Activated CD4-positive, alpha-beta T cell treated with anti-CD3 and anti-CD28 coated beads, Interleukin-2, amount 50 U/mL, for 1 hour (primary cell): ENCODE results near the gene DKK3.

Experiments
- DNase-seq: peaks from one replicate; pipeline ENCODE4 v3.0.0-alpha.2; 2020

The DKK3 gene

DNA sequence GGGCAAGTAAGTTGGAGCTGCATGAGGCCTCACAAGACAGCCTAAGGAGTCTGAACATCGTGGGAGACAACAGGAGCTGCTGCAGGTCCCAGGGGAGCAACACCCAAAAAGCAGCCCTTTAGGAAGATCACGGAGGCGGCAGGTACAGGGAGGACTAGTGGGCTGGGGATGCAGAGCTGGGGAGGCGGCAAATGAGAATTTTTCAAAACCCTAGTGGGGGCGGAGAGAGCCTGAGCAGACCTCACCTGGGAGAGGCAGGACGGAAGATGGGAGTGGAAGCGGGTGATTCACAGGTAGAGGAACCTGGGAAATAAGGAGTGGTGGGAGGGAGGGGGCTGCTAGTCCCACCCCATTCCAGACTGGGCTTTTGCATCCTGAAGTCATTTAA lies 42.1 kb downstream of the DKK3 start:
- no peak for DNase-seq

DNA sequence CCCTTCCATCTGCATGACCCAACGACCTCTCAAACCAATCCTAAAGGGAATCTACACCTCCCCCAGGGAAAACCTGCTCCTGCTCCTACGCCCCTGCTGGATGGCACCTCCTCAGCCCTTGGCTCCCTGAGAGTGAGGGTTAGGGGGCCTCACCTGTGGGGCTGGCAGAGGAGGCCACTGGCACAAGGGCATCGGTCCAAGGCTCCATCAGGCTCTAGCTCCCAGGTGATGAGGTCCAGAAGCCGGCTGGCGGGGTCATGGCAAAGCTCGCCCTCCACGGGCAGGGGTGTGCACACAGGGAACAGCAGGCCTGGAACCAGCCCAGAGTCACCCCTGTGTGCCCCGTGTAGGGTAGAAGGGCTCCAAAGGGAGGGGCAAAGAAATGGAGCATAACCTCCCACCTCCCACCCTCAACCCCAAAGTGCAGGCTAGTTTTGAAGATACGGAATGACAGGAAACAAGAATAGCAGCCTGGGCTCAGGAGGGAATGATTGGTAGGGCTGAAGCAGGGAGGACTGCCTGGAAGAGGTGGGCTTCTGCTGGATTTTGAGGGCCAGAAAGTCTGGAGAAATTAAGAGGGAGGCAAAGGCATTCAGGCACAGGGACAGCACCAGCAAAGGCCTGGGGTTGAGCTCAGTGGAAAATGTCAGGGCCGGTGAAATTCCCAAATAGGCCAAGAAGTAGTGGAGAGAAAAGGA lies 42.6 kb downstream of the DKK3 start:
- no peak for DNase-seq

DNA sequence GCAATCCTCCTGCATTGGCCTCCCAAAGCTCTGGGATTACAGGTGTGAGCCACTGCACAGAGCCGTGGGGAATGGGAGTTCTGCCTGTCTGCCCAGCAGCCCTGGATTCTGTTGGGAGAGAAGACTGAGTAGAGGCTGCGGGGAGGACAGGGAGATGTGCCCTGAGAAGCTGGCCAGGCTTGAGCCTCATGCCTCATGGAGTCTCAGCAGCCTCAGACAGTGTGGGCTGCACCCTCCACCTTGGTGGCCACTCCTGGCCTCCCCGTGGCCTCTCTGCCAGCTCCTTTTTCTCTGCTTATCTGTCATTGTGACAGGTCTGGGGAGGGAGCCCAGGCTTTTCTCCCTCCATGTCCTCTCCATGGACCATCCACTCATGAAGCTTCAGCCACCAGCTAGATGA lies 43.2 kb downstream of the DKK3 start:
- DNase-seq: no peak

DNA sequence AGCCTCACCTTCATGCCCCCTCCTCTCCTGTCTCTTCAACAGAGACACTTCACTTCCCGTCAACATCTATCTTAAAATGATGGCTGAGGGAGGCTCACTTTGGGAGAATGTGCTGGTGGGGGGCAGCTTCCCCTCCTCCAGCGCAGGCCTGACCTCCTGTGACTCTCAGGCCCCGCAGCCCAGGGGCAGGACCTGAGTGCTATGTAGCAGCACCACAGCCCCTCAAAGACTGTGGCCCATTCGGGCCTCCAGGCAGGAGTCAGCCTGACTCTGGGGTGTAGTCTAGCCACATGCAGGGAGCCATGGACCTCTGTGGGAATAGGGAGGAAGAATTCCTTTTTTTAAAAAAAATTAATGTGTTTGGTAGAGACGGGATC lies 43.7 kb downstream of the DKK3 start:
- no peak for DNase-seq

DNA sequence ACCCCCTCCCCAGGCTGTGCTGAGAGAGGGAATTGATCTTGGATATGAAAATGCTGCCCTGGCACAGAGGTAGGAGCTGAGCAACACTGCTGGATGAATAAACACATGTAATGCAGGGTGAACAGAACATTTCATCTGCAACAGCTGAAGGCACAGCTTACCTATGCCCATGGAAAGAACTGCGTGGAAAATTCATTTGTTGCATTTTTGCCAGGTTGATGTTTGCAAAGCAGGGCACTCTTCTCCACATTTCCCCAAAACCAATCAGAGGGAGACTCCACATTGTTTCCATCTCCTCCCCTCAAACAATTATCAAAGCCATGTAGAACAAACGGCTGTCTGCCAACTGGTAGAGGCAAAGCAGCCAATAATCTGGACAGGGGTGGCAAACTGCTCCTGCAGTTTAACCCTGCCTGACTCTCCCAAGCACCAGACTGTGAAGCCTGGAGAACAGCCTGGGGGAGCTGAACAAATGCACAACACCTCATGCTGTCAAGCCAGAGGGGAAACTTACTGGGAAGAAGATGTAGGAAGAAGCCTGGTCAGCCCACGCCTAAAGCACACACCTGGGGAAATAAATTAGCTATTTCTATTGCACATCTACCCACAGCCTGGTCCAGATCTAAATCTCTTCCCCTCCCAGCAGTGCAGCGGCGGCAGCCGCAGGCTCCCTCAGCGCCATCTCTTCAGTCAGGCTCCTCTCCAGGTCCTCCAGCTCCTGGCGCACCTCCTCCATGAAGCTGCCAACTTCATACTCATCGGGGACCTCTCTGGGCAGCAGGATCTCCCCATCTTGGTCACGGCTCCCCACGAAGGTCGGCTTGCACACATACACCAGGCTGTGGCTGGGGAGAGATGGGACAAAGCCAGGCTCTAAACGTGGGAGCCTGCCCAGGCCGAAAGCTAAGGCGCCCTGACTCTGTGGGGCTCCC lies 44.3 kb downstream of the DKK3 start:
- no peak for DNase-seq

DNA sequence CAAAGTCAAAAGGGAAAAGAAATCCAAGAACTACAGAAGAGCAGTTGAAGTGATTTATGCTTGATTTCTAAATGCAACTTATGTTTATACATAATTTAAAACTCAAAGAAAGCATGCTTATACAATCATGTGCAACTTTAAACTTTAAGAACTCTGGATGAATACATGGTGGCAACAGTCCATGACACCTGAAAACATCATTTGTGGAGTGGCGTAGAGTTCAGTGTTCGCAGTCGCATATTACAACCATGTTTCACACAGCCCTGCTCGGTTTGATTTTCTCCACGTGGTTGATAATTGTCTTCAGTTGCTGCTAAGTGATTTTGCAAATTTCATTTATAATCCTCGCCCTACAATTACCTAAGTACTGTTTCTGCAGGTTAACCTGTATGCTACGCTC lies 45.4 kb downstream of the DKK3 start:
- no peak for DNase-seq

DNA sequence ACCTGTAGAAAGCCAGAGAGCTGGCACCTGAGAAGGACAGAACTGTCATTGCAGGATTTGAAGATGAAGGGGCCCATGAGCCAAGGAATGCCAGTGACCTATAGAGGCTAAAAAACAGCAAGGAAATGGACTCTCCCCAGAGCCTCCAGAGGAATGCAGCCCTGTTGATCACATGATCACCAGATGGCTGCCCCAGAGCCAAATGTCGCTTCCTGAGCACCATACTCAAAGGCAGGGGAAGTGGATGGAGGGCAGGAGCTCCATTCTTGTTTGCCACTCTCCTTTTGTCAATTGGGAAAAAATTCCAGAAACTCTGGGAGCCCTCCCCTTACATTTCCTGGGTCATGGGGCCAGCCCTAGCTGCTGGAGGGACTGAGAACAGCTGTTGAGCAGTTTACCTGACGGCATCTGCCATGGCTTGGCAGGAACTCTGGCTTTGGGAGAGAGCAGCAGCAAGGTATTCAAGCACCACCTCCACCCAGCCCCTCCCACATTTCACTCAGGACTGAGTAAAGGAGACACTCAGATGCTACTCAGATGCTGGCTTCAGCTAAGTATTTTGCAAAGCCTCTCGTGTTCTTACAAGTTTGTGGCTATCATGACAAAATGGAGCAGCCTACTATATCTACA lies 46.9 kb downstream of the DKK3 start:
- DNase-seq: no peak

DNA sequence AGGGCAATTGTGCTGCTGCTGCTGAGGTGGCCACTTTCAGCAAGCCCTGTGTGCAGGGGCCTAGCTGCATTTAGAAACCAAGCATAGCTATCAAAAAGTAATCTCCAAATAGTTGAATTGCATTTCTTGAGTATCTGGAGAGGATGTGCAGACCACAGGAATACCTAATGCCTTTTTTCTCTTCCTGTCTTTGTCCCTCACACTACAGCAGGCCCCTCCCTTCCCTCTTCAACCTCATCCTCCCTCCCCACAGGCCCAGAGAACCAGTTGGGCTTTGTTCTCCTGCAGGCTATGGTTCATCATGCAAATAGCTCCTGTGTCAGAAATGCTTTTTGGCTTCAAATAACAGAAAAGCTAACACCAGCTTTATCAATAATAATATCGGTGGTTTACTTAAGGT lies 47.7 kb downstream of the DKK3 start:
- DNase-seq: no peak

DNA sequence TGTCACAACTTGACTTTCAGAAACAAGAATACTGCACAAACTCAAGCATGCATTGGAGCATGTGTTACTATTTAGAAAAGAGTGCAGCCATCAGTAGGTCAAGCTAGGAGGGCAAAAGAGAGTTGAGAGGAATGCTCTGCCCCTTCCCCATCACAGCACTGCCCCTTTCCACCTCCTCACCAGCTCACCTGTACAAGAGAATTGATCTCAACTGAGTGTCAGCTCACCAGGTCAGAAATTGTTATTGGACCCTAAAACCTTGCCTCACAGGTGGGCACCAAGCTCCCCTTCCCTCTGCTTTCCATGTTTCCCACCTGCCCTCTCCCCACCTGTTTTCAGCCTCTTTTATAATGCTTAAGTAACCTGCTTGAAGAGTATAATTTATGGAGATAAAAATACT lies 48.8 kb downstream of the DKK3 start:
- DNase-seq: no peak

DNA sequence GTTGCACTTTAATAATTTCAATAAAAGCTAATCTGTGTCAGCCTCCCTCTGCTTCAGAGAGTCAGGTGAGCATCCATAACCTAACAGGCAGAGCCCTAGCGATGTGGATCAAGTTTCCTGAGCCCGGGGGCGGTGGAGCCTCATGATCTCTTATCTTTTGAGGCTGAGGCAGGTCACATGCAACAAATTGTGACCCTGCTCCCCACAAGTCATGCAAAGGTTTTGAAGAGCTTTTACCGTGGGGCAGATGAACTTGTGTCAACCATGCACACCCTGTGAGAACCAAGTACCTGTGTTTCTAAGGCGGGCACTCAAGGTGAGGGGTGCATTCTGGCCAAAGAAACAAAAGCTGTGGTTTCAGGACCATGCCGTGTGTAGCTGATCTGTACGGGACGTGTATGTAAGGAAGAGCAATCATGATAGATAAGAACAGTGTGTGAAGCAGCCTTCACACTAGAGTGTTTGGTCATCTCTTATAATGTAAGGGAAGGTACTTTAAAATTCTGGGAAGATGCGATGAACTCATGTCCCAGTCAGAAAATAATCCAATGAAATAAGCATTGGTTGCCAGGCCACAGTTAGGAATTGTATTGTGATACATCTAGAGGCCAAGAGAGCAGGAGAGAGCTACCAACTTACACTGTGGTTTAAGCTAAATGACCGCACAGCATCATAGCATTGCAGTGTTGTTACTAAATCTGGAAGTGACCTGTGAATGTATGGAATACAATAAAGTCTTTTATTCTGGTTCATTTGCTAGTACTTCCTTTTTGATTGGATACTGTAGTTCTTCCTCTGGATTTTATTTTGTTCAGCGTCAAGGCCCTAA lies 49.8 kb downstream of the DKK3 start:
- DNase-seq: no peak

DNA sequence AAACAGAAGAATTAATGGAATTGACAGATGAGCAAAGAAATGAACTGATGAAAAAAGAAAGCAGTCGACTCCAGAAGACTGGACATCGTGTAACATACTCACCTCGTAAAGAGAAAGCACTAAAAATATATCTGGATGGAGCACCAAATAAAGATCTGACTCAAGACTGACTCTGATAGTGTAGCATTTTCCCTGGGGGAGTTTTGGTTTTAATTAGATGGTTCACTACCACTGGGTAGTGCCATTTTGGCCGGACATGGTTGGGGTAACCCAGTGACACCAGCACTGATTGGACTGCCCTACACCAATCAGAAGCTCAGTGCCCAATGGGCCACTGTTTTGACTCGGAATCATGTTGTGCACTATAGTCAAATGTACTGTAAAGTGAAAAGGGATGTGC lies 52.4 kb downstream of the DKK3 start:
- no peak for DNase-seq

DNA sequence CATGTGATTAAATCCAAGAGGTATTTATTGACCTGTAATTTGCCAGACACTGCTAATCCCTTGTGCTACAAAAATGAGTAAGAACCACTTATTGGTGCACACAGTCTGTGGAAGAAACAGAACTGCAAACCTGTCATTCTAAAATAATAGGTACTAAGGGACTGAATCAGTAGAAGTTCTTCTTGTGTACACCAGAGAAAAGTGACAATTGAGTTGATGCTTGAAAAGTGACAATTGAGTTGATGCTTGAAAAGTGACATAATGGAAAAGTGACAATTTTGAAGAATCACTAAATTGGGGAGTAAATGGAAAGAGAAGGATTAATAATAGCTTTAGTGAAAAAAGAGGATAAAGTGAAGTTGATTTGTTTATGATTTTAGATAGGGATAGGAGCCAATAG lies 56.4 kb downstream of the DKK3 start:
- DNase-seq: no peak

DNA sequence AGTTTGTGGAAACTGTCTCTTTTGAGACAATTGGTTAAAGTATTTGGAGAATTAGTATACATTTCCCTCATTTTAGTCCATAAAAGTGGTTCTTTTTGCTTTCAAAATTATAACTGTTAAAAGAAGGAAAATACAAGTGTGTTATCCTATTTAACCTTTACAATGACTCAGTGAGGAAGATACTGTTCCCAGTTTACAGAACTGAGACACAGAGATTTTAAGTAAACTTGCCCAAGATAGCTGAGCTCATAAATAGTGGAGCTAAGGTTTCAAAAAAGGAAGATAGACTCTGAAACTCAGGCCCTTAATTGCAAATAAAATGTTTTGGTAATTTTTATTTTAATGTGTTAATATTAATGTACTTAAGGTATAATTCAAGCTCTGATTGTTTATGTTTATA lies 58.9 kb downstream of the DKK3 start:
- no peak for DNase-seq

DNA sequence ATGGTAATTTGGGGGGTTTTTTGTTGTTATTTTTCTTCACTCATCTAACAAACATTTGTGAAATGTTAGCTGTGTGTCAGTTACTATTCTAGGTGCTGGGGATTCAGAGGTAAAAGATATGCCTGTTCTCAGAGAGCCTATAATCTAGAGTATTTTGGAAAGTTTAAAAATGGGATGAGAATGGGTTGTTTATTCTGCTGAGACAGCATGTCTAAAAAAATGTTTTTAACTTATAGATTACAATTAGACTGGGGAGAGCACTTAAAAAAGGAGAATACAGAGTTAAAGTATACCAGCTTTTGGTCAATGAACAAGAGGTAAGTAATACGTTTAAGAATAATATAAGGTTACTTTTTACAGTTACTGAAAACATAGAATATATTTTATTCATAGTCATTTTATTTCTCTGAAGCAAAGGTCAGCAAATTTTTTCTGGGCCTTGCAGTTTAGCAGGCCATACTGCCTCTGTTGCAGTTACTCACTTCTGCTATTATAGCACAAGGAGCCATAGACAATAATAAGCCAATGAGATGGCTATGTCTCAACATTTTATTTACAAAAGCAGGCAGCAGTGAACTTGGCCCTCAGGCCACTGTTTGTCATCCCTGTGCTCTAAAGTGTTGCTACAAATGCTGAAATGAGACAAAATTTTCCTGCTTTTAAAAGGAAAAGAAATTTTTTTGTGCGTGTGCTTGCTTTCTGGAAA lies 60.0 kb downstream of the DKK3 start:
- DNase-seq: no peak

DNA sequence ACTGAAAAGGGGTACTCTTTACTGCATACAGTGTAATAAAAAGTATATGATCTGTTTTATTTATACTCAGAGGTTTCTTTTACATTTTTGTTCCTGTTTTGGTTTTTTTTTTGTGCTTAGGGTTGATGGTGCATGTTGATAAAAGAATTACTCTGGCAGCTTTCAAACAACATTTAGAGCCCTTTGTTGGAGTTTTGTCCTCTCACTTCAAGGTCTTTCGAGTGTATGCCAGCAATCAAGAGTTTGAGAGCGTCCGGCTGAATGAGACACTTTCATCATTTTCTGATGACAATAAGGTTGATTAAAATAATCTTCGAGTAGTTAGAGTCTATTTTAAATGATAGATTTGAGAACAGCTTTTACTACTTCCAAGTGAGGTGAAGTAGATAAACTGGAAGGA lies 60.6 kb downstream of the DKK3 start:
- DNase-seq: no peak

DNA sequence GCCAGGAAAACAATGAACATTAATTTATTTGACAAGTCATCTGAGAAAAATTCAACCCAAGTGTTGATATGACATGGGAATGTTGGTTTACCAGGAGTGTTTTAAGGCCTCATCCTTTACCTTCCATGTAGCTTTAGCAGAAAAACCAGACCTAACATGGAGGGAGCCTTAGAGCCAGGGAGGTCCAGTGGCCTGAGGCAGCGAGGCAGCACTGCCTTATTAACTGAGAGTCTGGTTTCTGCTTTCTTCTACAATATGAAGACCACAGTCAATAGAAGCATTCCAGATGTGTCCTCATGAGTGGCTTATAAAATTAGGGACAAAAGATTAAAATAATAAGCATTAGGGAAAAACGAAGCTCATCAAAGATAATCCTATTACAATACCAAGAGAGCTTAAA lies 61.5 kb downstream of the DKK3 start:
- no peak for DNase-seq

DNA sequence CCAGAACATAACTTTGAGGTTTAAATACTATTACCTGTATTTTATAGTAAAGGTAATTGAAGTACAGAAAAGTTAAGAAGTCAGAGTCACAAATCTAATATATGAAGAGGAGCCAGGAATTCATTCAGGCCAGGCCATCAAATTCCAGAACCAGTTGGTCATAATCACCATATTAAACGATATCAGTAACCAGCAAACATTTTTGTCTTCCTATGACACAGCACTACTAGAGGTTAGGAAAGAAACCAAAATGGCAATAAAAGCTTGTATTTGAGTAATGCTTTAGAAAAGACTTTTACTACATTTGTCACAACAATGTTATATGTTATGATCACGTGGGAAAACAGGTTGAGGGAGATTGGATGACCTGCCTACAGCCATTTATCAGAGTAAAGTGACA lies 62.2 kb downstream of the DKK3 start:
- DNase-seq: no peak

DNA sequence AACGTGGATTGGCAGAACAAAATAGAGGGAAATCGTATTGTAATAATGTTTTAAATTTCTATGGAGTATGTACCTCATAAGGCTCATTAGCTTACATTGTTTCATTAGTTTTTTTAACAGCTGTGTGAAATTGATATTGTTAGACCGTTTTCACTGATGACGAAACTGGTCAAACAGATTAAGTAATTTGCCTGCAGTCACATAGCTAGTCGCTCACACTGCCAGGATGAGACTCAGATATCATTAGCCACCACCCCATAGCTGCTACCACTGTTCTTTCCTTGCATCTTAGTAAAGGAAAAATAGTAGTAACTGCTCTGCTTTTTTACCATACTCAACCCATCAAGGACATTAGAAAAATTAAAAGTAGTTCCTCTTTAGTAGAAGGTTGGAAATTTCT lies 64.0 kb downstream of the DKK3 start:
- no peak for DNase-seq

DNA sequence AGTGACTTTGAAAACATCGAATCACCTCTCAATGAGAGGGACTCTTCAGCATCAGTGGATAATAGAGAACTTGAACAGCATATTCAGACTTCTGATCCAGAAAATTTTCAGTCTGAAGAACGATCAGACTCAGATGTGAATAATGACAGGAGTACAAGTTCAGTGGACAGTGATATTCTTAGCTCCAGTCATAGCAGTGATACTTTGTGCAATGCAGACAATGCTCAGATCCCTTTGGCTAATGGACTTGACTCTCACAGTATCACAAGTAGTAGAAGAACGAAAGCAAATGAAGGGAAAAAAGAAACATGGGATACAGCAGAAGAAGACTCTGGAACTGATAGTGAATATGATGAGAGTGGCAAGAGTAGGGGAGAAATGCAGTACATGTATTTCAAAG lies 65.8 kb downstream of the DKK3 start:
- DNase-seq: no peak

DNA sequence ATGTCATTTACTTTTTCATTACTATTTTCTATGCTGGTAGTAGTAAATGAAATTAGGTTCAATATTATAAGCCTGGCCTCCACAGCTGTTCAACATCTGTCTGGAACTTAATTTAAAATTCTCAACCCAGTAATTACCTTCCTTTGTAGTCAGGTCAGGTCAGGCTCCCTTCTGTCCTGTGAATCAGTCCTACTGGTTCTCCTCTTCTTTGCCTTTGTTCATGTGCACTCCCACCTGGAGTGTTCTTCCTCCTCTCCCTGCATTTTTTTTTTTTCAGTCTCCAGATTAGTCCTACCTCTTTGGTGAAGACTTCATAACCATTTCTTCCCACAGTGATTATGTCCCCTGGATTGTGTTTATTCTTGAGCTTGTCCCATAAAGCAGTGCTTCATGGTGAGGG lies 67.9 kb downstream of the DKK3 start:
- no peak for DNase-seq

DNA sequence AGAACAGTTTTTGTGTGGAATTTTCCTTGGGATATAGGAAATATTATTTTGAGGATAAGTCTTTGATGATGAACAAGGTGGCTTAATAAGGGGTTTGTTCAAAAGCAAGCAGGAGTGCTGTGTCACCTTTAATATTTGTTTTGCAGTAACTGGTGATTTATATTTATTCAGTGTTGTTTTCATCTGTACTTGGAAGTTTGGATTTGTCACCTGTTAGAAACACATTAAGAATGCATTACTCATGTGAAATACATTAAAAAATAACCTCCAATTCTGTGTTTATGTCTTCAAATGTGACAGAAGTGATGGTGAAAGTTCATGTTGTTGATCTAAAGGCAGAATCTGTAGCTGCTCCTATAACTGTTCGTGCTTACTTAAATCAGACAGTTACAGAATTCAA lies 70.5 kb downstream of the DKK3 start:
- no peak for DNase-seq

DNA sequence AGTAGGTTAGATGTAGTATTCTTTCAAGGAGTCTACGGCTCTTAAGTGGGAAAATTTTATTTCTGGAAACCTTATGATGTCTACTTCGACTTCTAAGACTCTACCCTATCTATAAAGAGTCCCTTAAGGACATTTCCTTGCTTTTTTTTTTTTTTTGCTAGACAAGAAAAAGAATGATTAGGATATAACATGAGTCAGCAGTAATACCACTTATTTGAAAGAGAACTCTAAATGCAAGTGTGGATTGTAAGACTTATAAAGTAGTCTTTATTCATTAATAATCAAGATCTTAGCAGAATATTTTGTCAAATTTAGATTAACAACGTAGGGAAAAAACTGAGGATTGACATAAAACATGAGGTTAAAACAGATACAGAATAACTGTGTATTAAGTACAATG lies 71.0 kb downstream of the DKK3 start:
- DNase-seq: no peak

DNA sequence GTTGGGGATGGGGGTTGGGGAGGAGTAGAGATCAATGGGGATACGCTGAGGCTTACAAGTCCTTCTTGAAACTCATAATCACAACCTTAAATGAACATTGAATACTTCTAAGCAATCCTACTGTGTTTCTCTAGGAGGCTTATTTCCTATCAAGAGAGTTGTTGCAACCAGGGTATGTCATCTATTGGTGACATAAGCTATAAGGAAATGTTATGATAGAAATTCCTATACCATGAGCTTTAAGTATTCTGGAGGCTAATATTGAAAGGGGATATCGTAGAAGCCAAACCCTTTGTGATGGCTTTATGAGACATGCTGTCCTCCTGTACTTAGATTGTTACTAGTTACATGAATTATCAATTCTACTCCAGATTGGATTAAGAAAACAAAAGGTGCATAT lies 72.9 kb downstream of the DKK3 start:
- no peak for DNase-seq
